HFF-Myc (cell line): ENCODE results near the gene DTX1.

ENCODE experiments used
- DNase-seq: peaks from one replicate; pipeline ENCODE4 v3.0.0-alpha.2; 2011; ENCODE audit warnings: low read depth; ENCODE audit errors: extremely low read depth
- H3K4me3 ChIP-seq: replicated peaks from 2 replicates; pipeline ENCODE4 v1.5.1; 2011; ENCODE audit warnings: low read depth, mild to moderate bottlenecking, control low read depth, low read length
- CTCF ChIP-seq: IDR thresholded peaks from 2 replicates; pipeline ENCODE4 v1.5.1; 2012; ENCODE audit warnings: mild to moderate bottlenecking, low read depth, low read length, control low read depth; ENCODE audit errors: missing control alignments

Gene DTX1

GRCh38 chr12:113021500-113021899 is 35.0 kb upstream of the DTX1 start:
- no peak for TF ChIP-seq CTCF
- DNase-seq: no peak
- H3K4me3 ChIP-seq: no peak overlapping the region

DNA sequence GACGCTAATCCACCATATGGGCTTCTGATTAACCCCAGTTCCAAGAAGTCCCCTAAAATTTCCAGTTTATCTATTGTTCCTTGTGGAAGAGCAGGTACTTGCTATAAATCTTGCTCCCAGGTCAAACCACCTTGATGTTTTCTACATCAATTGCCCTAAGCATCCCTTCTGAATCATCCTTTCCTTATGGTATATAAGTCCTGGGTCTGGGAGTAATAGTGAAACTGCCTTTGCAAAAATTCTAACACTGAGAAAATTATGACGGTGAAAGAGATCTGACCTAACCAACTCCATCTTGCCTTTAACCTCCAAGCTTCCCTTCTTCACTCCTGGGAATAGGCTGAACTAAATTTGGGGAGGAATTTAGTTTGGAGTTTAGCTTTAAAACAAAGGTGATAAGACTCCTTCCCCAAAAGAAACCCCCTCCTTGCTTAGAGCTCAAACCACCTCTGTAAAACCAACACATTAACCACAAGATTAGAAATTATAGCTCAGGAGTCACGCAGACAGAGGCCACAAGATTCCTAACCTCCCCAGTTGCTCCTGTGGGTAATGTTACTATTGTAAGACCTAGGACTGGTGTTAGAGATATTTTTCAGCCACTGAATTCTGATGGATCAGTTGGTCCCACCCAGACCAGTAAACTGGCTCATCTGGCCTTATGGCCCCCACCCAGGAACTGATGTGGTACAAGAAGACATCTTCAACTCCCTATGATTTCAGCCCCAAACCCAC is 33.8 kb upstream of the DTX1 start:
- no peak for TF ChIP-seq CTCF
- H3K4me3 ChIP-seq: no peak overlapping the region
- no peak for DNase-seq

GRCh38 chr12:113027726-113028125 is 28.8 kb upstream of the DTX1 start:
- no peak for TF ChIP-seq CTCF
- no peak overlapping the region for H3K4me3 ChIP-seq
- DNase-seq: no peak

GRCh38 chr12:113030875-113031525 is 25.5 kb upstream of the DTX1 start:
- H3K4me3 ChIP-seq: no peak overlapping the region
- peak; percentile 60 for TF ChIP-seq CTCF
- DNase-seq: peak; percentile 36

DNA sequence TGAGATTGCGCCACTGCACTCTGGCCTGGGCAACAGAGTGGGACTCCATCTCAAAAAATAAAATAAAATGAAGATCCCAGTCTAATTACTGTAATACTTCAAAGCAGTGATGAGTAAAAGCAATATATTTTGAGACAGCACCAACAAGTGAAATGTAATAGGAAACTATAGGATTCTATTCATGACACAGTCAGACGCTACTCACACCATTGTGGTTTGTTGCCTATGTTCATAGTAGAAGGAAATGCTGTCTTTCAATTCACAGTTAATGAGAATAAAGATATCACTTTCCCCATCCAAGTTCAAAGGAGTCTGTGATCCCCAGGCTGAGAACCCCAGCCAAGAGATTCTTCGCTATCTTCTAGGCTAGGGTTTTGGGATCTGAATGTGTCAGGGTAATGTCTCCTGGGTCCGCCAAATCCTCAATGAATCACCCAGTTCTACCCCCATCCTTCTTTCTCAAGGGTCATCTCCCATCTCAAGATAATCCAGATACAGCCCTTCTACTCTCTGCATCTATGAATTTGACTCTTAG is 16.6 kb upstream of the DTX1 start:
- DNase-seq: no peak
- H3K4me3 ChIP-seq: no peak overlapping the region
- no peak for TF ChIP-seq CTCF

DNA sequence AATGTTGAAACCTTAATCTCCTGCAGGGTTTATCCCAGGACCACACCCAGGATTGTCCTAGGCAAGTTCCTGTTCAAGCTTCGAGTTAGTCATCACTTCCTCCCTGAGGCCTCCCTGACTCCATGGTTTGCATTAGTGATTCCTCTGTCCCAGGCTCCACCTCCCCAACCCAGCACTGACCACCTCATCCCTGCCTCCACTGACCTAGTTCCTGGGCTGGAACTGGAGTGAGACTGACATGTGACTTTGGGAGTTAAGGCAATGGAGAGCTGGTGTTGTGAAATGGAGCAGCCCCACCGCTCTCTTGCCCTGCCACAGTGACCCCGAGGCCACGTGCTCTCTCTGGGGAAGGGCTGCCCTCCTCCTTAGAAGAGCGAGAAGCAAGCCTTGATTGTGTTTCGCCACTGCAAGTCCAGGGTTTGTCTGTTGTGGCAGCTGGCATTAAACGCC is 15.8 kb upstream of the DTX1 start:
- TF ChIP-seq CTCF: no peak
- DNase-seq: peak; percentile 70
- no peak overlapping the region for H3K4me3 ChIP-seq
